GM18873 (cell line): ENCODE measurements around the gene MRFAP1L1.

Source experiments
- ATAC-seq: cut with Tn5 transposase; IDR thresholded peaks from one replicate; pipeline ENCODE4 v1.9.1; 2021; ENCODE audit warnings: mild to moderate bottlenecking, moderate library complexity, moderate number of reproducible peaks; ENCODE audit not compliant: unreplicated experiment, low FRiP score

Gene MRFAP1L1

DNA sequence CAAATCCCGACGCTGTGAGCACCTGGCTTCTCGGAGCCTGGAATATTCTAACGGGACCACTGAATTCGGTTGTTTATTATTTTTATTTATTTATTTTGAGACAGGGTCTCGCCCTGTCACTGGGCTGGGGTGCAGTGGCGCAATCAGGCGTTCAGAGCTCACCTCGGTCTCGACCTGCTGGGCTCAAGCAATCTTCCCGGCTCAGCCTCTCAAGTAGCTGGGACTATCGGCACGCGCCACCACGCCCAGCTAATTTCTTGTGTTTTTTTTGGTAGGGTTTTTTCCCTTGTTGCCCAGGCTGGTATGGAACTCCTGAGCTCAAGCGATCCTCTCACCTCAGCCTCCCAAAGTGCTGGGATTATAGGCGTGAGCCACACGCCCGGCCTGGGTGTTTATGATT is 37.5 kb downstream of the MRFAP1L1 start:
- ATAC-seq: no peak

DNA sequence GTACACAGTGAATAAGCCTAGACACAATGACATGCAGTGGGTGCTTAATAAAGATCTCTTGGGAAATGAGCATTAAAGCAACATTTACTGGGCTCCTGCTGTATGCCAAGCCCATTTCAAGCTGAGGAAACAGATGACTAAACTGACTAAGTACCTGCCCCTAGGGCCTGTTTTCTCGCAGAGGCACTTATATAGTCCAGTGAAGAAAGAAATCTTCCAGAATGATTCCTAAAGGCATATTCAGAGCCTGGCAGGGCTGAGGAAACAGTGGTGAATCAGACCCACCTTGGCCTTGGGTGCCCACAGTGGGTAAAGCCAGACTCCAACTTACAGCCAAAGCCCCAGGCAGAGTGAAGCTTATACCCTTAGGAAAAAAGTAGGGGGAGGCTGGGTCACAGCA is 38.0 kb downstream of the MRFAP1L1 start:
- no peak for ATAC-seq

GRCh38 chr4:6668391-6668790 is 41.3 kb downstream of the MRFAP1L1 start:
- no peak for ATAC-seq

DNA sequence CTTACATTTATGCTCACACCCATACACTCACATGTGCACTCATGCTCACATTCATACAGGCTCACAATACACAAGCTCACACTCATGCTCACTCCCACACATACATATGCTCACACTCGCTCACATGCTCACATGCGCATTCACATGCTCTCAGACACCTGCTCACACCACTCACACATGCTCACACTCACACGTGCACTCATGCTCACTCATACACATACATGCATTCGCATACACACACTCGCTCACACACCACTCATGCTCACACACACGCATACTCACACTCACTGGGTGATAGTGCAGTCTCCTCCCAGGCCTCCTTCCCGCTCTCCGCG is 44.4 kb downstream of the MRFAP1L1 start:
- ATAC-seq: no peak

DNA sequence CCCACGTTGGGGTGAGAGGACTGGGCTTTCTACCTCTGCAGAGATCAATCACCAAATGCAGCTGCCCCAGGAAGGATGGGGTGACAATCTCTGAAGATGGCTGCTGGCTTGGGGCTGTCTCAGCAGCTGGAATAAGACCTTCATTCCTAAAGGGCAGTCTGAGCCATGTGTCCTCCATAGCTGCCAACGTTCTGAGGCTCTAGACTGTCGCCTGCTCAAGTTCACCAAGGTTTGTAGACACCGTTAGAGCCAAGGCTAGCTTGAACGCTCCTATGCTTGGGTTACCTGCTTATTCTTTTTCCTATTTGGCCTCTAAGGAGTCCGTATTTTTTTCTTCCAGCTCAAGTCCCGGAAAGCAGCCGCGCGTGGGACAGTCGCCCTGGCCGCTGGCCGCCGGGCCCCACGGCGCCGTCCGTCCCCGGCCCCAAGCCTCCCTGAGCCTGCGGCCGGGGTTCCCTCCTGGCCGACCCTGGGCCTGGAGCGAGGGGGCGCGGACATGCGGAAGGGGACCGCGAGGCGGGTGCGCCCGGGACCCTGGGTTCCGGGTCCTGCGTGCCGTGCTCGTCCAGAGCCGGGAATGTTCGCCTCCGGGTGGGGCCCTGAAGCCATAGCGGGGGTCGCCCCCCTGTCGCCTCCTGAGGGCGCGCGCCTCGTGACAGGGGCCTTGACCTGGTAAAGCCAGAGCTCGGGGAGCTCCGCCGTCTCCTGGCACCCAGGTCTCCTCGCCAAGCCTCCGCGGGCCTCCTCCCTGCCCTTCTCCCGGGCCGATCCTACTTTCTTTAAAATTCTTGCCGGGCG is 45.9 kb downstream of the MRFAP1L1 start:
- ATAC-seq: no peak

GRCh38 chr4:6662591-6662990 is 47.1 kb downstream of the MRFAP1L1 start:
- no peak for ATAC-seq

GRCh38 chr4:6660430-6660829 is 49.2 kb downstream of the MRFAP1L1 start:
- no peak for ATAC-seq

DNA sequence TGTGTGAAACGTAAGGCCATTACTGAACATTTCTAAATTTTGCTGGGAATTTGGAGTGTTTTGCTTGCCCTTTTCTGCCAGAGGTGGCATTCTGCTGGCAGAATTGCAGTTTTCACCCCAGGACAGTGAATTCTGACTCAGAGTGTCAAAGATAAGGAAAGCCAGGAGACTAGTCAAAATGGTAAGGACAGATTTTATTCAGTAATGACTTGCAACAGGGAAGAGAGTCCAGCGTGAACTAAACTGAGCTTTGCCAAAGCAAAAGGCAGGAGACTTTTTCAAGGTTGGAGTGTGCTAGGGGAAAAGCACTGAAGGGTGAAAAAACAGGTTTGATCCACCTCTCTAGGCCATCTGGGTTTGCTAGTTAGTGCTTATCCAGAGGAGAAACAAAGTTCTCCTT is 49.8 kb downstream of the MRFAP1L1 start:
- no peak for ATAC-seq

GRCh38 chr4:6658597-6659075 is 51.0 kb downstream of the MRFAP1L1 start:
- ATAC-seq: no peak

- no peak for ATAC-seq
Measured at GRCh38 chr4:6658209-6658595, 51.5 kb downstream of the MRFAP1L1 start.
